Smooth muscle cell (in vitro differentiated cells): ENCODE measurements around the gene MID2. TPM values are rescaled to one million over a fixed set of nuclear protein-coding genes. Genes with fewer than 3 reads are reported as not detected.

Experiments used
- DNase-seq: peaks from one replicate; lab custom pipeline; 2025; ENCODE audit not compliant: unreplicated experiment; lab: John Stamatoyannopoulos, UW
- H2AFZ ChIP-seq: fragments of 200-600 bp; sonication (generic); 2 replicates; pipeline ENCODE4 v1.6.0; 2016; ENCODE audit warnings: antibody characterized with exemption, low read depth, mild to moderate bottlenecking
- H3F3A ChIP-seq: fragments of 200-600 bp; sonication (generic); 2 replicates; pipeline ENCODE4 v1.6.0; 2017; ENCODE audit warnings: antibody characterized with exemption, low read depth
- H3K27ac ChIP-seq: fragments of 200-600 bp; sonication (generic); 2 replicates; pipeline ENCODE4 v1.5.1; 2016; ENCODE audit warnings: low read depth, mild to moderate bottlenecking
- H3K27me3 ChIP-seq: fragments of 200-600 bp; sonication (generic); 2 replicates; pipeline ENCODE4 v1.6.1; 2016; ENCODE audit warnings: low read depth, mild to moderate bottlenecking
- H3K36me3 ChIP-seq: fragments of 200-600 bp; sonication (generic); 2 replicates; pipeline ENCODE4 v1.5.1; 2016; ENCODE audit warnings: low read depth
- H3K4me1 ChIP-seq: fragments of 200-600 bp; sonication (generic); 2 replicates; pipeline ENCODE4 v1.5.1; 2016; ENCODE audit warnings: low read depth
- H3K4me2 ChIP-seq: fragments of 200-600 bp; sonication (generic); 2 replicates; pipeline ENCODE4 v1.6.0; 2016; ENCODE audit warnings: mild to moderate bottlenecking
- H3K4me3 ChIP-seq: fragments of 200-600 bp; sonication (generic); 2 replicates; pipeline ENCODE4 v1.5.1; 2016; ENCODE audit warnings: mild to moderate bottlenecking
- H3K79me2 ChIP-seq: fragments of 200-600 bp; sonication (generic); 2 replicates; pipeline ENCODE4 v1.6.0; 2016; ENCODE audit warnings: low read depth, mild to moderate bottlenecking
- H3K9ac ChIP-seq: fragments of 200-600 bp; sonication (generic); 2 replicates; pipeline ENCODE4 v1.6.0; 2016; ENCODE audit warnings: low read depth
- H3K9me3 ChIP-seq: fragments of 200-600 bp; sonication (generic); replicated peaks from 2 replicates; pipeline ENCODE4 v1.5.1; 2016; ENCODE audit warnings: low read depth
- H4K20me1 ChIP-seq: fragments of 200-600 bp; sonication (generic); 2 replicates; pipeline ENCODE4 v1.6.0; 2016; ENCODE audit warnings: low read depth
- WGBS: methylation state at CpG from one replicate; pipeline ENCODE4 v1.1.7; 2016; ENCODE audit warnings: low lambda C conversion rate; 5-methylcytosine and 5-hydroxymethylcytosine counted together
- polyA plus RNA-seq: library from polyadenylated mRNA; unstranded; fragments of >200 nt; fragmentation: Nextera tagmentation; extraction: Ambion mirVana; gene quantifications from 2 replicates; pipeline ENCODE4 v1.2.1, GENCODE V29; 2016
- total RNA-seq: library from RNA; depleted of rRNA; stranded (reverse); fragments of >200 nt; gene quantifications from 2 replicates; pipeline ENCODE4 v1.2.3, GENCODE V29; 2014
- TF ChIP-seq, protein P1 (sequence below): fragments of 200-600 bp; sonication (generic); IDR thresholded peaks from 2 replicates; pipeline ENCODE4 v1.5.1; 2017; ENCODE audit warnings: borderline replicate concordance, mild to moderate bottlenecking, antibody characterized with exemption; ENCODE audit not compliant: insufficient read depth, poor library complexity, severe bottlenecking

MID2 gene
- total and polyA plus RNA-seq, 2 experiments from 2014 or later, result 6.7 to 16.6 TPM

GRCh38 chrX:107902721-107903120 is 77.1 kb downstream of the MID2 start:
- Histone ChIP-seq H3K4me2 (no peak overlapping the region), H3K9ac (no peak overlapping the region), H2AFZ (no peak overlapping the region), H3K4me3 (no peak overlapping the region), H3K9me3 (no peaks in the 10 kb centered on the region), H4K20me1 (no peaks in the 10 kb centered on the region), H3K79me2 (no peaks in the 10 kb centered on the region), H3K4me1 (no peaks in the 10 kb centered on the region), H3K27ac (no peak overlapping the region), H3K27me3 (no peaks in the 10 kb centered on the region), H3K36me3 (no peaks in the 10 kb centered on the region), H3F3A (no peaks in the 10 kb centered on the region)
- TF ChIP-seq, protein P1, sequence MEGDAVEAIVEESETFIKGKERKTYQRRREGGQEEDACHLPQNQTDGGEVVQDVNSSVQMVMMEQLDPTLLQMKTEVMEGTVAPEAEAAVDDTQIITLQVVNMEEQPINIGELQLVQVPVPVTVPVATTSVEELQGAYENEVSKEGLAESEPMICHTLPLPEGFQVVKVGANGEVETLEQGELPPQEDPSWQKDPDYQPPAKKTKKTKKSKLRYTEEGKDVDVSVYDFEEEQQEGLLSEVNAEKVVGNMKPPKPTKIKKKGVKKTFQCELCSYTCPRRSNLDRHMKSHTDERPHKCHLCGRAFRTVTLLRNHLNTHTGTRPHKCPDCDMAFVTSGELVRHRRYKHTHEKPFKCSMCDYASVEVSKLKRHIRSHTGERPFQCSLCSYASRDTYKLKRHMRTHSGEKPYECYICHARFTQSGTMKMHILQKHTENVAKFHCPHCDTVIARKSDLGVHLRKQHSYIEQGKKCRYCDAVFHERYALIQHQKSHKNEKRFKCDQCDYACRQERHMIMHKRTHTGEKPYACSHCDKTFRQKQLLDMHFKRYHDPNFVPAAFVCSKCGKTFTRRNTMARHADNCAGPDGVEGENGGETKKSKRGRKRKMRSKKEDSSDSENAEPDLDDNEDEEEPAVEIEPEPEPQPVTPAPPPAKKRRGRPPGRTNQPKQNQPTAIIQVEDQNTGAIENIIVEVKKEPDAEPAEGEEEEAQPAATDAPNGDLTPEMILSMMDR, result no peak
- WGBS, result 79% methylated on average over 6 of the region's 6 CpGs
- DNase-seq, result no peak

GRCh38 chrX:107905366-107905765 is 79.7 kb downstream of the MID2 start:
- Histone ChIP-seq H3K9ac (no peak overlapping the region), H3K4me1 (no peaks in the 10 kb centered on the region), H3K36me3 (no peaks in the 10 kb centered on the region), H3K4me3 (no peak overlapping the region), H3K27ac (no peak overlapping the region), H2AFZ (no peak overlapping the region), H3F3A (no peaks in the 10 kb centered on the region), H3K79me2 (no peaks in the 10 kb centered on the region), H3K9me3 (no peaks in the 10 kb centered on the region), H3K27me3 (no peaks in the 10 kb centered on the region), H4K20me1 (no peaks in the 10 kb centered on the region), H3K4me2 (no peak overlapping the region)
- TF ChIP-seq, protein P1, result no peak
- no peak for DNase-seq
- WGBS, result 92% methylated on average over 3 of the region's 3 CpGs

- Histone ChIP-seq H3K4me2 (no peak overlapping the region), H3K36me3 (no peaks in the 10 kb centered on the region), H4K20me1 (no peaks in the 10 kb centered on the region), H3K9me3 (no peaks in the 10 kb centered on the region), H3F3A (no peaks in the 10 kb centered on the region), H3K27ac (no peak overlapping the region), H3K4me1 (no peaks in the 10 kb centered on the region), H3K27me3 (no peaks in the 10 kb centered on the region), H3K9ac (no peak overlapping the region), H3K4me3 (no peak overlapping the region), H2AFZ (no peak overlapping the region), H3K79me2 (no peaks in the 10 kb centered on the region)
- WGBS, result 90% methylated on average over 7 of the region's 7 CpGs
- TF ChIP-seq, protein P1, result no peak
- no peak for DNase-seq
Observed at GRCh38 chrX:107924136-107924746, 98.6 kb downstream of the MID2 start.

GRCh38 chrX:107934262-107934661 is 108.6 kb downstream of the MID2 start:
- Histone ChIP-seq H3K36me3 (no peaks in the 10 kb centered on the region), H2AFZ (no peak overlapping the region), H3F3A (no peaks in the 10 kb centered on the region), H3K4me2 (no peak overlapping the region), H3K27me3 (no peaks in the 10 kb centered on the region), H3K4me1 (no peaks in the 10 kb centered on the region), H3K9ac (no peak overlapping the region), H3K9me3 (no peaks in the 10 kb centered on the region), H3K79me2 (no peaks in the 10 kb centered on the region), H3K4me3 (no peak overlapping the region), H4K20me1 (no peaks in the 10 kb centered on the region), H3K27ac (no peak overlapping the region)
- 81% methylated on average over 1 of the region's 1 CpG for WGBS
- no peak for DNase-seq
- TF ChIP-seq, protein P1, result no peak
